Tibial nerve (tissue), 3 donors: ENCODE results near the gene PDCD1.

Experiments
- POLR2A ChIP-seq, 2 donors: fragments of 450-650 bp; IDR thresholded peaks; one replicate each; pipeline ENCODE4 v1.6.1; 2017; ENCODE audit warnings: antibody characterized with exemption in 2 of 2, mild to moderate bottlenecking in 2 of 2, moderate library complexity in 2 of 2
- TF ChIP-seq, protein P1 (sequence below), 5 experiments: fragments of 200-600 bp in 3 of 5; fragments of 450-650 bp in 2 of 5; sonication (generic) in 3 of 5; IDR thresholded peaks; one replicate each; pipeline ENCODE4 v1.5.1; 2016 to 2019; ENCODE audit warnings: antibody characterized with exemption in 5 of 5, mild to moderate bottlenecking in 3 of 5, moderate library complexity in 2 of 5

DNA sequence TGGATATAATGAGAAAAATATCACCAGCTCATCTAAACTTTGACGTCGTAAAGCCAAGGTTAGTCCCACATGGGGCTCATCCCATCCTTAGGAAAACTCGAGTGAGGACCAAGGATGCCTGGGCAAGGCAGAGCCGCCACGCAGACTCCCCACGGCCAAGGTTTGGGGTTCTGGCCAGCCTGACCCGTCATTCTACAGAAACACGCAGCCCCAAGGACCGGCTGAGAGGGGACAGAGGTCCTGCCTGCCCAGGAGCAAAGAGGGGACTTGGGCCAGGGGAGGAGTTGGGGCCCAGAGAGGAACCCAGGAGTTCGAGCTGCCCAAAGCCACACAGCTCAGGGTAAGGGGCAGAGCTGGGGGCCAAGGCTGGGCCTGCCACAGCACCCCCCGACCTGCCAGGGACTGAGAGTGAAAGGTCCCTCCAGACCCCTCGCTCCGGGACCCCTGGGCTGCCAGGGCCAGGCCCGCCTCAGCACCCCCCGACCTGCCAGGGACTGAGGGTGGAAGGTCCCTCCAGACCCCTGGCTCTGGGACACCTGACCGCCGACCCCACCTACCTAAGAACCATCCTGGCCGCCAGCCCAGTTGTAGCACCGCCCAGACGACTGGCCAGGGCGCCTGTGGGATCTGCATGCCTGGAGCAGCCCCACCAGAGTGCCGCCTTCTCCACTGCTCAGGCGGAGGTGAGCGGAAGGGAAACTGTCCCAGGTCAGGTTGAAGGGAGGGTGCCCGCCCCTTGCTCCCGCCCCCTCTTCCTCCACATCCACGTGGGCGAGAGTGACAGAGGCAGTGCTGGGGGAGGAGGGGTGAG lies at the start of gene PDCD1:
- no peak for TF ChIP-seq POLR2A (IDR thresholded peaks at IDR 0.05)
- TF ChIP-seq, protein P1, sequence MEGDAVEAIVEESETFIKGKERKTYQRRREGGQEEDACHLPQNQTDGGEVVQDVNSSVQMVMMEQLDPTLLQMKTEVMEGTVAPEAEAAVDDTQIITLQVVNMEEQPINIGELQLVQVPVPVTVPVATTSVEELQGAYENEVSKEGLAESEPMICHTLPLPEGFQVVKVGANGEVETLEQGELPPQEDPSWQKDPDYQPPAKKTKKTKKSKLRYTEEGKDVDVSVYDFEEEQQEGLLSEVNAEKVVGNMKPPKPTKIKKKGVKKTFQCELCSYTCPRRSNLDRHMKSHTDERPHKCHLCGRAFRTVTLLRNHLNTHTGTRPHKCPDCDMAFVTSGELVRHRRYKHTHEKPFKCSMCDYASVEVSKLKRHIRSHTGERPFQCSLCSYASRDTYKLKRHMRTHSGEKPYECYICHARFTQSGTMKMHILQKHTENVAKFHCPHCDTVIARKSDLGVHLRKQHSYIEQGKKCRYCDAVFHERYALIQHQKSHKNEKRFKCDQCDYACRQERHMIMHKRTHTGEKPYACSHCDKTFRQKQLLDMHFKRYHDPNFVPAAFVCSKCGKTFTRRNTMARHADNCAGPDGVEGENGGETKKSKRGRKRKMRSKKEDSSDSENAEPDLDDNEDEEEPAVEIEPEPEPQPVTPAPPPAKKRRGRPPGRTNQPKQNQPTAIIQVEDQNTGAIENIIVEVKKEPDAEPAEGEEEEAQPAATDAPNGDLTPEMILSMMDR (IDR thresholded peaks at IDR 0.05) = no peak
